ENCODE data around the gene SH3TC2.

Gene SH3TC2

GRCh38 chr5:148996270-148996669 lies 66.6 kb downstream of the SH3TC2 start:
- no peak for DNase-seq

GRCh38 chr5:148995791-148996190 lies 67.1 kb downstream of the SH3TC2 start:
- DNase-seq = no peak

GRCh38 chr5:148993283-148993936 lies 69.5 kb downstream of the SH3TC2 start:
- no peak for DNase-seq

- no peak for DNase-seq
These were observed 70.6 kb downstream of the SH3TC2 start for GRCh38 chr5:148992265-148992664.

- no peak for DNase-seq
These were observed 71.3 kb downstream of the SH3TC2 start for GRCh38 chr5:148991566-148991965.

GRCh38 chr5:148990817-148991216 lies 72.0 kb downstream of the SH3TC2 start:
- no peak for DNase-seq

GRCh38 chr5:148989567-148989966 lies 73.3 kb downstream of the SH3TC2 start:
- no peak for DNase-seq

GRCh38 chr5:148988328-148988727 lies 74.5 kb downstream of the SH3TC2 start:
- DNase-seq = no peak

GRCh38 chr5:148986636-148987035 lies 76.2 kb downstream of the SH3TC2 start:
- no peak for DNase-seq

- no peak for DNase-seq
These were observed 78.5 kb downstream of the SH3TC2 start for GRCh38 chr5:148984345-148984744.

GRCh38 chr5:148981353-148981752 lies 81.5 kb downstream of the SH3TC2 start:
- DNase-seq = no peak

GRCh38 chr5:148980731-148981130 lies 82.1 kb downstream of the SH3TC2 start:
- no peak for DNase-seq

GRCh38 chr5:148979083-148979723 lies 83.7 kb downstream of the SH3TC2 start:
- DNase-seq = no peak

- DNase-seq = no peak
These were observed 84.3 kb downstream of the SH3TC2 start for GRCh38 chr5:148978370-148979082.

GRCh38 chr5:148976569-148977381 lies 86.1 kb downstream of the SH3TC2 start:
- no peak for DNase-seq

GRCh38 chr5:148974642-148975327 lies 88.1 kb downstream of the SH3TC2 start:
- no peak for DNase-seq

- DNase-seq = no peak
These were observed 89.4 kb downstream of the SH3TC2 start for GRCh38 chr5:148973455-148973854.

- no peak for DNase-seq
These were observed 89.9 kb downstream of the SH3TC2 start for GRCh38 chr5:148972974-148973374.

GRCh38 chr5:148972396-148972795 lies 90.5 kb downstream of the SH3TC2 start:
- no peak for DNase-seq

GRCh38 chr5:148970876-148971275 lies 92.0 kb downstream of the SH3TC2 start:
- no peak for DNase-seq

GRCh38 chr5:148970228-148970627 lies 92.6 kb downstream of the SH3TC2 start:
- DNase-seq = no peak

GRCh38 chr5:148969291-148969690 lies 93.6 kb downstream of the SH3TC2 start:
- no peak for DNase-seq

GRCh38 chr5:148968311-148968710 lies 94.6 kb downstream of the SH3TC2 start:
- DNase-seq = no peak

Data from stimulated activated CD4-positive, alpha-beta T cell treated with anti-CD3 and anti-CD28 coated beads, Interleukin-4, amount 100 ng/mL, for 1 hour (primary cell).